ENCODE results near the gene SCRN1. TPM values are rescaled to one million over a fixed set of nuclear protein-coding genes. Genes with fewer than 3 reads are reported as not detected.

Gene SCRN1
- total RNA-seq, 3 donors from 2014 or later = 25.9 to 32.0 (median 31.5) TPM

DNA sequence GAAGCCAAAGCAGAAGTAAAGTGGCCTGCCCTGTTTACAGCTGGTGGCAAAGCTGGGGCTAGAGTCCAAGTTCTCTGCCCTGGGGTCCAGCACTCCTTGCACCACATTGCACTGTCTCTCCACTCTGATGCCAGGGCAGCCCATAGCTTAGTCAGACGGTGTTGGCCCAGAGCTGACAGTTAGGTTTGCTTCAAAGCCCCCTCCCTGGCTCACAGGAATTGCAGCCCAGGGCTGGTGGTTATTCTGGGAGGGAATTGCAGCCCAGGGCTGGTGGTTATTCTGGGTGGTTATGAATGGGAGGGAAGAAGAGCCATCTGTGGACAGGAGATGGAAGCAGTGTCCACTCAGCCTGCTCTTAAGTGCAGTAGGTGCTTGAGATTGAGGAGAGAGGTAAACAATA is 88.9 kb downstream of the SCRN1 start:
- intact Hi-C loops (cut with DNase I; ENCODE audit: low total_unique reads) = no loop called here
- no peaks in the 10 kb centered on the region for H3K9me3 ChIP-seq
- no peak for DNase-seq (ENCODE audit: low spot score in 2 of 2)
- no peaks in the 10 kb centered on the region for H3K27me3 ChIP-seq
- H3K4me3 ChIP-seq = no peak overlapping the region
- H3K27ac ChIP-seq = no peak overlapping the region
- TF ChIP-seq, protein P1, sequence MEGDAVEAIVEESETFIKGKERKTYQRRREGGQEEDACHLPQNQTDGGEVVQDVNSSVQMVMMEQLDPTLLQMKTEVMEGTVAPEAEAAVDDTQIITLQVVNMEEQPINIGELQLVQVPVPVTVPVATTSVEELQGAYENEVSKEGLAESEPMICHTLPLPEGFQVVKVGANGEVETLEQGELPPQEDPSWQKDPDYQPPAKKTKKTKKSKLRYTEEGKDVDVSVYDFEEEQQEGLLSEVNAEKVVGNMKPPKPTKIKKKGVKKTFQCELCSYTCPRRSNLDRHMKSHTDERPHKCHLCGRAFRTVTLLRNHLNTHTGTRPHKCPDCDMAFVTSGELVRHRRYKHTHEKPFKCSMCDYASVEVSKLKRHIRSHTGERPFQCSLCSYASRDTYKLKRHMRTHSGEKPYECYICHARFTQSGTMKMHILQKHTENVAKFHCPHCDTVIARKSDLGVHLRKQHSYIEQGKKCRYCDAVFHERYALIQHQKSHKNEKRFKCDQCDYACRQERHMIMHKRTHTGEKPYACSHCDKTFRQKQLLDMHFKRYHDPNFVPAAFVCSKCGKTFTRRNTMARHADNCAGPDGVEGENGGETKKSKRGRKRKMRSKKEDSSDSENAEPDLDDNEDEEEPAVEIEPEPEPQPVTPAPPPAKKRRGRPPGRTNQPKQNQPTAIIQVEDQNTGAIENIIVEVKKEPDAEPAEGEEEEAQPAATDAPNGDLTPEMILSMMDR (IDR thresholded peaks at IDR 0.05) = no peak
- TF ChIP-seq POLR2A (IDR thresholded peaks at IDR 0.05) (no peak), POLR2AphosphoS5 (IDR thresholded peaks at IDR 0.05) (no peak)
- no peaks in the 10 kb centered on the region for H3K36me3 ChIP-seq
- no peaks in the 10 kb centered on the region for H3K4me1 ChIP-seq

GRCh38 chr7:29898301-29898700 is 91.3 kb downstream of the SCRN1 start:
- H3K27ac ChIP-seq = no peak overlapping the region
- no peaks in the 10 kb centered on the region for H3K27me3 ChIP-seq
- H3K4me3 ChIP-seq = no peak overlapping the region
- no peaks in the 10 kb centered on the region for H3K9me3 ChIP-seq
- no peaks in the 10 kb centered on the region for H3K36me3 ChIP-seq
- DNase-seq (ENCODE audit: low spot score in 2 of 2) = no peak
- TF ChIP-seq, protein P1 (IDR thresholded peaks at IDR 0.05) = no peak
- TF ChIP-seq POLR2AphosphoS5 (IDR thresholded peaks at IDR 0.05) (no peak), POLR2A (IDR thresholded peaks at IDR 0.05) (no peak)
- intact Hi-C loops (cut with DNase I; ENCODE audit: low total_unique reads) = no loop called here
- H3K4me1 ChIP-seq = no peaks in the 10 kb centered on the region

DNA sequence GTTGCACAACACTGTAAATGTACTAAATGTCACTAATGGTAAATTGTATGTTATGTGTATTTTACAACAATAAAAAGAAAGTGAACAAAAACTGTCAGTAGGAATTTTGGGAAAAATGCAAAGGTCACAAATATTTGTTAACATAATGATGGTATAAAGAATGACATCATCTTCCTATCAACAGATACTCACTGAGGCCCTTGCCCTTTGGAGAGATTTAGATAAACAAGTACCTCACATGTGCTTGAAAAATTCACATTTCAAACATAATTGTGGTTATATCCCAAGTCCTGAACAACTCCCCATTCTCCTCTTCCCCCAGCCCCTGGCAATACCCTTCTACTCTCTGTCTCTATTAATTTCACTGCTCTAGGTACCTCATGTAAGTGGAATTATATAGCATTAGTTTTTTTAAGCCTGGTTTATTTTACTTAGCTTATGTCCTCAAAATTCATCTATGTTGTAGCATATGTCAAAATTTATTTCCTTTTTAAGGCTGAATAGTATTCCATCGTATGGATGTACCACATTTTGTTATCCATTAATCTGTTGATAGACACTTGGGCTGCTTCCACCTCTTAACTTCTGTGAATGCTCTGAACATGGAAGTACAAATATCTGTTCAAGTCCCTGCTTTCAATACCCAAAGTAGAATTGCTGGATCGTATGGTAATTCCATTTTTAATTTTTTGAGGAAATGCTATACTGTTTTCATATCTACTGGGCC is 92.8 kb downstream of the SCRN1 start:
- H3K4me3 ChIP-seq = no peak overlapping the region
- TF ChIP-seq POLR2A (IDR thresholded peaks at IDR 0.05) (no peak), POLR2AphosphoS5 (IDR thresholded peaks at IDR 0.05) (no peak)
- TF ChIP-seq, protein P1 (IDR thresholded peaks at IDR 0.05) = no peak
- H3K27ac ChIP-seq = no peak overlapping the region
- no peak for DNase-seq (ENCODE audit: low spot score in 2 of 2)
- intact Hi-C loops (cut with DNase I; ENCODE audit: low total_unique reads) = no loop called here
- H3K9me3 ChIP-seq = no peaks in the 10 kb centered on the region
- H3K4me1 ChIP-seq = no peaks in the 10 kb centered on the region
- no peaks in the 10 kb centered on the region for H3K27me3 ChIP-seq
- H3K36me3 ChIP-seq = no peaks in the 10 kb centered on the region

DNA sequence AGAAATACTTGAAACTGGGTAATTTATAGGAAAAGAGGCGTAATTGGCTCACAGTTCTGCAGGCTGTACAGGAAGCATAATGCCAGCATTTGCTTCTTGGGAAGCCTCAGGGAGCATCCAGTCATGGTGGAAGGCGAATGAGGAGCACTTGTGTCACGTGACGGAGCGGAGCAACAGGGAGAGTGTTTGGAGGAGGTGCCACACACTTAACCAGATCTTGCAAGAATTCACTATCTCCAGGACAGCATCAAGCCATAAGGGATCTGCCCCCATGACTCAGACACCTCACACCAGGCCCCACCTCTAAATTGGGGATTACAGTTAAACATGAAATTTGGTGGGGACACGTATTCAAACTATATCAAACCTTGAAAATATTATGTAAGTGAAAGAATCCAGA is 94.0 kb downstream of the SCRN1 start:
- no peak overlapping the region for H3K27ac ChIP-seq
- intact Hi-C loops (cut with DNase I; ENCODE audit: low total_unique reads) = no loop called here
- no peak overlapping the region for H3K4me3 ChIP-seq
- no peaks in the 10 kb centered on the region for H3K36me3 ChIP-seq
- H3K4me1 ChIP-seq = no peaks in the 10 kb centered on the region
- TF ChIP-seq POLR2AphosphoS5 (IDR thresholded peaks at IDR 0.05) (no peak), POLR2A (IDR thresholded peaks at IDR 0.05) (no peak)
- TF ChIP-seq, protein P1 (IDR thresholded peaks at IDR 0.05) = no peak
- no peaks in the 10 kb centered on the region for H3K27me3 ChIP-seq
- no peaks in the 10 kb centered on the region for H3K9me3 ChIP-seq
- DNase-seq (ENCODE audit: low spot score in 2 of 2) = no peak

DNA sequence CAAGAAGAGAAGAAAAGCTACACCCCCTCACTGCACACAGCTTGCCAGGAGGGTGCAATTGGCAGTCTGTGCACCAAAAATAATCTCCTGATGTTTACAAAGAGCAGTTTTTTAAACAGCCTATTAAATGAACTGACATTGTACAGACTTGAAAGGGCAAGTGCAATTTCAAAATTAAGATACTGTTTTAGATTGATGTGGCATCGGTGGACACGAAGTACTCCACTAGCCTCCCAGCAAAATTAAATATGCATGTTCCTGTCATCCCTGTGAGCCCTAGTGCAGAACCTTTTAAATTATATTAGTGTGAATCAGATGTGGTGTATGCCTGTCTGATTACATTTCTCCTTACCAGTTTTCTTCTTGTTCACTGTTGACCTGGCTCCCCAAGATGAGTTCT is 95.3 kb downstream of the SCRN1 start:
- no peaks in the 10 kb centered on the region for H3K4me1 ChIP-seq
- H3K27me3 ChIP-seq = no peaks in the 10 kb centered on the region
- H3K9me3 ChIP-seq = no peaks in the 10 kb centered on the region
- TF ChIP-seq, protein P1 (IDR thresholded peaks at IDR 0.05) = no peak
- no peak for TF ChIP-seq POLR2AphosphoS5 (IDR thresholded peaks at IDR 0.05)
- H3K27ac ChIP-seq = no peak overlapping the region
- intact Hi-C loops (cut with DNase I; ENCODE audit: low total_unique reads) = no loop called here
- H3K36me3 ChIP-seq = no peaks in the 10 kb centered on the region
- H3K4me3 ChIP-seq = no peak overlapping the region
- no peak for DNase-seq (ENCODE audit: low spot score in 2 of 2)
